Activated CD8-positive, alpha-beta memory T cell treated with anti-CD3 and anti-CD28 coated beads for 1 hour (primary cell): Measurements from ENCODE around the gene GYPE.
A peak's percentile ranks its signal among the peaks of the same experiment; 100 is the strongest.
"Not testable (repeated sequence)": the region's sequence is repeated elsewhere in the genome, so short reads cannot be mapped to it uniquely, and the experiment has no call there.

ENCODE experiments used
- DNase-seq, 2 donors: peaks; one replicate each; pipeline ENCODE4 v3.0.0-alpha.2; 2020; ENCODE audit warnings: low read depth in 1 of 2; ENCODE audit errors: extremely low read depth in 1 of 2

GYPE gene

DNA sequence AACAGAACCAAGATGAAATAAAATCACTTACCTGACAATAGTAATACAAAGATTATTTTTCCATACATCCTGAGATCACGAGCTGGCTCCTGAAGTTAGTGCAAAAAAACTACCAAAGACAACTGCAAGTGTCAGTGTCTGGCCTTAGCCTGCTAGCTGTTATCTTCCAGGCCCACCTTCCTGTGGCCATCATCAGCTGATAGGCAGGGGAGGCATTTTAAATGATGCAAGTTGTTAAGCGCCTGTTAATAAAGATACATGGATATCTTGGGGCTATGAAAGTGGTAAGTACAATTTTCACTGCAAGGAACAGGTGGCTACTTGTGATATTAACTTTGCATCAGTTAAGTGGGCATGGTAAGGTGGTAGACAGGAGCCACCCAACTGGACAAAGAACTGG, at the start of gene GYPE:
GYPE (minus strand) TSS at position 120 of the 400 bp plus-strand sequence; CDS start at position 68, 52 bp downstream.
- DNase-seq, result not testable (repeated sequence)

DNA sequence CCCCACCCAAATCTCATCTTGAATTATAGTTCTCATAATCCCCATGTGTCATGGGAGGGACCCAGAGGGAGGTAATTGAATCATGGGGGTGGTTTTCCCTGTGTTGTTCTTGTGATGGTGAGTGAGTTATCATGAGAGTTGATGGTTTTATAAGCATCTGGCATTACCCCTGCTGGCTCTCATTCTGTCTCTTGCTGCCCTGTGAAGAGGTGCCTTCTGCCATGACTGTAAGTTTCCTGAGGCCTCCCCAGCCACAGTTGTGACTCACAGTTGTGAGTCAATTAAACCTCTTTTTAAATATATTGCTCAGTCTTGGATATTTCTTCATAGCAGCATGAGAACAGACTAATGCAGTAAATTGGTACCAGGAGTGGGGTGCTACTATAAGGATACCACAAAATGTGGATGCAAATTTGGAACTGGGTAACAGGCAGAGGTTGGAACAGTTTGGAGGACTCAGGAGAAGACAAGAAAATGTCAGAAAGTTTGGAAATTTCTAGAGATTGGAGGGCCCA, 46.2 kb upstream of the GYPE start:
- not testable (repeated sequence) for DNase-seq

DNA sequence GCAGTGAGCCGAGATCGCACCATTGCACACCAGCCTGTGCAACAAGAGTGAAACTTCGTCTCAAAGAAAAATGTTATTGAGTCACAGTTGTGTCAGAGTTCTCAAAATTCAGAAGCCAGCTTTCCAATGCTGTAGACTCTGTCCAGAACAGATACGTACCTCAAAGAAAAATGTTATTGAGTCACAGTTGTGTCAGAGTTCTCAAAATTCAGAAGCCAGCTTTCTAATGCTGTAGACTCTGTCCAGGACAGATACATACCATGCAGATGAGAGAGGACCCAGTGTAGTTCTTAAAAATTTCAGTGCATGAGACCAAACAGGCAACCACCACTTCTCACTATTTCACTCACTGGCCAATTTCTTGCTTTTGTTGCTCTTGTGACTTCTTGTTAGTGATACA, 45.6 kb upstream of the GYPE start:
- not testable (repeated sequence) for DNase-seq

DNA sequence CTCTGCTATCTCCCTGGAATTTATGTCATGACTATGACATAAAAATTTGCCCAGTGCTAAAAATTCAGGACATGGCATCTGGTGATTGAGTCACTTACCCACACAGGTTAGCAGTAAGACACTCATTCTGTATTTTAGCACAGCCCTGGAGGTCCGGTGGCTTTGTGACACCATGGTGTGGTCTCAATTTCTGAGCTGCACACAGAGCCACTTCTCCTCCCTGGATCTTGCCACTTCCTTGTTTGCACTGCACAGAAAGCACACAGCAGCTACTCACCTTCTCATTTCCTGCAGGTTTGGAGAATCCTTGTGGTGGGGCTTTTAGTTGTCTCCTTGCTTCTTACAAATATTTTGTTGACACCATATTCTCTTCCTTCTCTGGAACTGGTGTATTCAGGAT, 44.8 kb upstream of the GYPE start:
- not testable (repeated sequence) for DNase-seq

DNA sequence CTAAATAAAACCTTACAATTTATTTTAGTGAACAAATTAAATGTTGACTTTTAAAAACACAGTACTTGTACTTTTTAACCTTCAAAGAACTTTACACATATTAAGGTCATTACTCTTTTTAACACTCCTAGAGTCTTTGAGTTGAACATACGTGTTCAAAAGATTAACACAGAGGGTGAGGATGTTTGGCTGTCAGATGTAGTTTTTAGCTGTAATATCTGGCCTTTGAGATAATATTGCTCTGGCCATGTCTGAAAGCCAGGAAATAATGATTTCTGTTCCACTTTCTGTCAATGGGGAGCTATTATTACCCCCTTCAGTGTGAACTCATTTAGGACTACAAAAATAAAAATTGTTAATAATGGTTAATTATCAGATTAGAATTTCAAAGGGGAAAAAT, 42.1 kb upstream of the GYPE start:
- DNase-seq, result not testable (repeated sequence)

DNA sequence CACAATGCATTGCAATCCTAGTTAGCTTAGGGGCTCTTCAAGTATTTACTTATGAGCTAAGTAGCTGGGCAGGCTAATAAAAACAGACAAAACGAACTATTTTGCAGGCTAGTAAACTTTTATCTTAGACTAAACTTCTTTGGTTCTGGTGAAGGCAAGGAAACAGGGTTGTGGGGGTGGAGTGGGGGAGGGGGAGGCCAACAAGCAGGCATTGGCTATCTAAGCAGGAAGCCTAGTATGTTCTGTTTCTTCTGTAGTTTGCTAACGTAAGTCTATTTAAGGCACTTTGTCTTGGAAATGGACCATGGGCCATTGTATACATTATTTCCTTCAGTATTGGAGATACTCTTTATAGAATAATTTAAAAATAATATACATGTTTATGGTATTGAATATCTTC, 35.3 kb upstream of the GYPE start:
- not testable (repeated sequence) for DNase-seq

DNA sequence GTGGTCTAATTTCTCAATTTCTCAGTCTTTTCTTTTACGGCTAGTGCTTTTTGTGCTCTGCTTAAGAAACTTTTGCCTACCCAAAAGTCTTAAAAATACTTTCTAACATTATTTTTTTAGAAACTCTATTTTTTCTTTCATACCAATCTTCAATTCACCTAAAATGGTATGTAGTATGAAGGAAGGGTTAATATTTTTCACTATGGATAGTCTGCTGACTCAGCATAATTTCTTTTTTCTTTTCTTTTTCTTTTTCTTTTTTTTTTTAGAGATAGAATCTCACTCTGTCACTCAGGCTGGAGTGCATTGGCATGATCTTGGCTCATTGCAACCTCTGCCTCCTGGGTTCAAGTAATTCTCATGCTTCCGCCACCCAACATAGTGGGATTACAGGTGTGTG, 34.2 kb upstream of the GYPE start:
- DNase-seq, result no peak

DNA sequence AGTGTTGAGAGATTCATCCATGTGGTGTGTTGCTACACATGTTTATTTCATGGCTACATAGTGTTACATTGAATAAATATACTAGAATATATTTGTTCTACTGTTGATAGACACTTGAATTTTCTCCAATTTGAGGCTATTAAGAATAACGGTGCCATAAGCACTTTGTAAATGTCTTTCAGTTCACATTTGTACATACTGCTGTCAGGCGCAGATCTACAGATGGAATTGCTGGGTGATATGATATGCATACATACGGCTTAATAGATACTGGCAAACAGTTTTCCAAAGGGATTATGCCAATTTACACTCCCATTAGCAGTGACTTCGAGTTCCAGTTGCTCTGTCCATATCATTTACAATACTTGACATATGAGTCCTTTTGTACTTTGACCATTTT, 33.5 kb upstream of the GYPE start:
- not testable (repeated sequence) for DNase-seq

DNA sequence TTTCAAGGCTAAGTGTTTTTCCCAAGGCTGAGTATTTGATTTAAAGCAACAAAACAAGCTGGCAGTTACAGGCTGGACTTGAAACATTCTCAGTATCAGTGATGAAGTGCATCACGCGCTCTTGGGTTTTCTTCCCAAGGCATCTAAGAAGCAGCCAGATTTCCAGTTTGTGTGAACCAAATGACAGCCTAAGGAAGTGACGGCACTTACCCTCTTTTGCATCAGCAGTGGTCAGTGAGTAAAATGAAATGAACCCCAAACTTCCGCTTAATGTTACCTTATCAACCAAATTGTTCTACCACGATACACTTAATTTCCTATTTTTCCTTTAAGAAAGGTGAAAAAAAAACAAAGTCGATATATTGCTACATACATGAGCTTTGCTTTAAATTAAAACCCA, 15.8 kb upstream of the GYPE start:
- no peak for DNase-seq

DNA sequence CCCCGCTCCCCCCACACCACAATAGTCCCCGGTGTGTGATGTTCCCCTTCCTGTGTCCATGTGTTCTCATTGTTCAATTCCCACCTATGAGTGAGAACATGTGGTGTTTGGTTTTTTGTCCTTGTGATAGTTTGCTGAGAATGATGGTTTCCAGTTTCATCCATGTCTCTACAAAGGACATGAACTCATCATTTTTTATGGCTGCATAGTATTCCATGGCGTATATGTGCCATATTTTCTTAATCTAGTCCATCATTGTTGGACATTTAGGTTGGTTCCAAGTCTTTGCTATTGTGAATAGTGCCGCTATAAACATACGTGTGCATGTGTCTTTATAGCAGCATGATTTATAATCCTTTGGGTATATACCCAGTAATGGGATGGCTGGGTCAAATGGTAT, 11.1 kb upstream of the GYPE start:
- DNase-seq, result not testable (repeated sequence)

DNA sequence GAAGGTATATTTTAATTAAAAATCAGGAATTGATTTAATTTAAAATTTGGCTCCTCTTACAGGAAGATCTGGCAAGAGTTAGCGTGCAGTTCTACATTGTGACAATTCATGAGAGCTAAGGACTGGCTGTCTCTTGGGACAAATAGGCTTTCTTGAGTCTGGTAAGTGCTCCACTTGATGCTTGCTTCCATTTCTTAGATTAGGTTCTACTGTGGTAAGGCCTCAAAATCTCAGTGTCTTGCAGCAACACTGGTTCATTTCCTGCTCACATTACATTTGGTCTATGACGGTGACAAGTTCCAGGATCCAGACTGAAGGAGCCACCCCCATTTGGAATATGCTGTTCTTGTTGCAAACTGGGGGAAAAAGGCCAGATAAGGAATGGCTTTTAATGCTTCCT, 7.1 kb upstream of the GYPE start:
- not testable (repeated sequence) for DNase-seq

DNA sequence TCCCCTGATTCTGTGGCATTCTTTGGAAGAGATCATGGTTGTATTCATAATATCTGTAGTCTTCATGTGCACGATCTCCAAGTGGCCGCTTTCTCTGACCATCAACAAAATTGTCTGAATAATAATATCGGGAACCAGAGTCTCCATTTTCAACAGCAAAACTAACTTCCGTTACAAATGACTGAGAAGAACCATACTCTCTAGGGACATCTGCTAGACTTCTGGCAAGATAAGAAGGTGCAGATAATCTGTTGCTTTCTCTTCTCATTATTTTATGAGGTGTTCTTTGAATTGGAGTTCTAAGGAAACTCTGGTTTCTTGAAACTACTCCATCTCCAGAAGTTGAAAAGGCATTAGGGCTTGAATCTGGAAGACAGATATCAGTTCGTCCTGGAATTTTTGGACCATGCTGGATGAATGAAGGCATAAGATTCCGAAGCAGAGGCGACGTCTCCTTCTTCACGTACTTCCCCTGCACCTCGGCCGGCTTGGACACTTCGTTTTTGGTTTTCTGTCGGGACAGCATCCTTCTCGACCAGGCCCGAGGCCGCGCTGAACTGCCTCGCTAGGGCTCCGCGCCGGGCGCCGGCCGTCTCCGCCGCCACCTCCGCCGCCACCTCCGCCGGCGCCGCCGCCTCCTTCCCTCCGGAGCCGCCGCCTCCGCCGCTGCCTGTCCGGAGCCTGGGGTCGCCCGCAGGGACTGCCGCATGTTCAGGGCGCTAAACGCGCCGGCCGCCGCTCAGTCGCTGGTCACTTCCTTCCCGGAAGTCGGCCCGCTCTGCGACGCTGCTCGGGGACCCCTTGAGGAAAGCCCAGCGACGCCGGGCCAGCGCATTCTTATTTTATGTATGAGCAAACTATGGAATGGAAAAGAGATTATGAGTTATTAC, 6.4 kb upstream of the GYPE start:
- peak in 1 of 2 donors; percentile 33 for DNase-seq

DNA sequence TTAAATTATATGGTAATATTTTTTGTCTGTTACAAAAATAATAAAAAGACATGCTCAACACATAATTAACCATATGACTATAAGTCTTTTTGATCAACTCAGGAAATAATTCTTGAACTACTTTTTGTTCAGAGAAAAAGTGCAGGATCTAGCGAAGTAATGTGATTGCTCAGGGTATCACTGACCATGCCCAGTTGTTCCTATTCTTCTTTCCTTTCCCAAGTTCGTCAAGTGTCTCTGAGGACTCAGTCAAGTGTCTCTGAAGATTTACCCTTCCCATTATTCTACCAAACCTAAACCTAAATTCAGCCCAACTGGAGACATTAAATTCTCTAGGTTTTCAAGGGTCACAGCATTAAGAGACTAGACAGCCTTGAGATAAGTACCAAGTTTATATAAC, 5.5 kb upstream of the GYPE start:
- DNase-seq, result not testable (repeated sequence)

DNA sequence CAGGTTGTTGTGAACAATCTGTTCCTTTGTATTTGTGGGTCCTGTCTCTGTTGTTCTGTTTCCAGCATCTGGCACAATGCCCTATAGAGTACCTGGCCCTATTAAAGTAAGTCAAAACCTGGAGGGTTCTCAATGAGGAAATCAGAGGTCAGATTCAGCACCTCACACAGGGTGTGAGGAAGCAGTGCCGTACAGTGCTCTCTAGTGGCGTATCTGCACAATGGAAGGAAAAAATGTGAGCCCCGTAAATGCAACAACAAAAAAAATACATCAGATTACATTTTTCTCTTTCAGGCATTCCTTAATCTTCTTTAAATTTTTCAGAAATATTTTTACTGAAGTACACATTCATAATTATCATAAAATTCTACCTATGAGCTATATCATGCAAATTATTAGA, 2.5 kb upstream of the GYPE start:
- DNase-seq, result not testable (repeated sequence)

DNA sequence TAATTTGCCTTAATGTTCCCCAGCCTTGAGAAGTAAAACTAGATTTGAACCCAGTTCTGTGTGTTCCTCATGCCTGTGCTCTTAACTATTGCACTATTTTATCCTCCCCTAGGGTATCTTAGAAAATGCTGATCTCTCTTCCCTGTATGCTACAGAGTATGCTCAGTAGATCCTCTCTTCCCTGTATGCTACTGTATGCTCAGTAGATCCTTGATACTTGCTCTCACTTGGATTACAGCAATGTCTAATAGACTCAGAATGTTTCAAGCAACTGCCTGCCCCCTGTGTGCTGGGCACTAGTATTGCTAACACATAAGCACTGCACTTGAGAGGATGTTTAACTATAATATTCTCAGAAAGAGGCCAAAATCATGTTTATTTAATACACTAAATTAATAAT, 928 bp downstream of the GYPE start:
- DNase-seq, result not testable (repeated sequence)

DNA sequence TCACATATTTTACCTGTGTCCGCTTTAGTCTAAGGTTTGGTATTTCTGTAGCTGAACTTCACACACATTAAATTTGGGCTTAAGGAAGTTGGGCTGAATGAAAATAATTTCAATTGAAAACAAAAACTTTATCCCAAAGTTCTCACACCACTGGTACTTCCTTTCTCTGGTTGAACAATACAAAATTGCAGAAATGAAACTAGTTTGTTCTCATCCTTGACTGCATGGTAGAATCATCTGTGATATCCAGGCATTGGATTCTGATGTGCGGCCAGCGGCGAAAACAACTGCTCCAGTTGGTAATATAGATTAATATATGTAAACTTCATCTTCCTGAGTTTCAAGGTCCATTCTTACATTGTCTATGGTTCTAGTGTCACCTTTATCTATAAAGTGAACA, 15.0 kb downstream of the GYPE start:
- not testable (repeated sequence) for DNase-seq

DNA sequence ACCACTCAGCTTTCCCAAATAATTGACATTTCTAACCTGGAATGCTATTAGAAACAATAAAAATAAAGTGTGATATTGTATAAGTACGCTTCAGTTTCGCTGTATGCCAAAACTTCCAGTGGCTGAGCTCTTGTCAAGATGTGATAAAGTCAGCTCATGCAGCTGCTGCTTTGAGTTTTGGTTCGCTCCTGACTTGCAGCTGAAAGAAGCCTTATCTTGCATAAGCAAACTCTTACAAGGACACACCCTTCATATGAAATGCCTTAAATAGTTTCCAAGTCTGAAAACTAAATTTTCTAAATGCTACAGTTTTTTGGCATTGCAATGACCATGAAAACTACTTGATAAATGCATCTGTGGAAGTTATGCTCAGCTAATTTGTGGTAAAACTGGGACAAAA, 17.2 kb downstream of the GYPE start:
- not testable (repeated sequence) for DNase-seq

DNA sequence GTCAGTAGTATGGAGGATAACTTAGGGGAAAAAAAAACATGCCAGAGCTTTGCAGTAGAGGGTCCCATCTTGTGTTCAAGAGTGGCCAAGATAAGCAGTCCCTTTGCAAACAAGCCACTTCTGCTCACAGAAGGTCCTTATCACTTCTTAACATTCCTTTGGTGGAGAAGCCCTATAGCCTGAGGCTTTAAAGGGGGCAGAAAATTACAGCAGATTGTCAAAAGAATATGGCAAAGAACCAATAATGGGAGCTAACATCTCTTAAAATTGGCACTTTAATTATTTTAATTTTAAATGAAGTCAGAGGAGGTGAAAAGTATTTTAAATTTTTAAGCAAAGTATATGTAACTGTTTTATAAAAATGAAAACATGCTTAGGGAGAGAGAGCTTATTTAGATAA, 20.4 kb downstream of the GYPE start:
- not testable (repeated sequence) for DNase-seq

DNA sequence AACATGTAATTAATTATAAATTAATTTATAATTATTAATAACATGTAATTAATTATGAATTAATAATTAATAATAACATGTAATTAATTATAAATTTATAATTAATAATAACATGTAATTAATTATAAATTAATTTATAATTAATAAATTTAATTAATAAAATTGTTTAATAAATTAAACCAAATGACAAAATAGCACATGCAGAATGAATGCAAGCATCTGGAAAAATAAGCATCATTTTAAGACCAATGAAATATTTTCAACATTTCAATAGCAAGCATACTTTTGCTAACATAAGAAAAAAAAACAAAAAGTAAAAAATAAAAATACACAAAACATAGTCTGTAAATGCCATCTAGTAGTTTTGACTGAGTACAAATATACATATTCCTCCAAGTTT, 21.8 kb downstream of the GYPE start:
- DNase-seq, result no peak

DNA sequence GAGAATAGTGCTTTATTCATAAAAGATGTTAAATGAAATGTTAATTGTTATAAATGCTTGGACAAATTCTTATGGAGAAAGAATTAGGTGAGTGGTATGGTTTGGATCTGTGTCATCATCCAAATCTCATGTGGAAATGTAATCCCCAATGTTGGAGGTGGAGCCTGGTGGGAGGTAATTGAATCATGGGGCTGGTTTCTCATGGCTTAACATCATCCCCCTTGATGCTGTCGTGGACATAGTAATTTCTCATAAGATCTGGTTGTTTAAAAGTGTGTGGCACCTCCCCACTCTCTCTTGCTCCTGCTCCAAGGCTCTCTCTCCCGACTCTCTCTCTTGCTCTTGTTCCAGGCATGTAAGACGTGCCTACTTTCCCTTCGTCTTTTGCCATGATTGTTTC, 22.5 kb downstream of the GYPE start:
- DNase-seq, result no peak

DNA sequence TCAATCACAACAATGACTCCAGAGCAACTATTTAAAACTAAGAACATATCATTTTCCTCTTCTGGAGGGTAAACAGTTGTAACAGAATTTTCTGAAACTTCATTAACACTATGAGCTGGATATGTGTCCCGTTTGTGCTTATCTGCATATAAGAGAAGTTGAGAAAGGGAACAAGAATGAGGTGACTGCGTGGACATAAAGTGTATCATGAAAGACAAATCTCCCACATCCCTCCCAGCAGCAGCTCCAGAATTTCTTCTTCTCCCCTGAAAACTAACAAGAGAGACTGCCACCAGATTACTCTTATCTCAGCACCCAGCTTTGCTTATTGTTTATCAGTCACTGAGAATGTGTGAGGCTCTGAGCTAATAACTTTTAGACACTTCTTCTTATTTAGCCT, 25.8 kb downstream of the GYPE start:
- not testable (repeated sequence) for DNase-seq

DNA sequence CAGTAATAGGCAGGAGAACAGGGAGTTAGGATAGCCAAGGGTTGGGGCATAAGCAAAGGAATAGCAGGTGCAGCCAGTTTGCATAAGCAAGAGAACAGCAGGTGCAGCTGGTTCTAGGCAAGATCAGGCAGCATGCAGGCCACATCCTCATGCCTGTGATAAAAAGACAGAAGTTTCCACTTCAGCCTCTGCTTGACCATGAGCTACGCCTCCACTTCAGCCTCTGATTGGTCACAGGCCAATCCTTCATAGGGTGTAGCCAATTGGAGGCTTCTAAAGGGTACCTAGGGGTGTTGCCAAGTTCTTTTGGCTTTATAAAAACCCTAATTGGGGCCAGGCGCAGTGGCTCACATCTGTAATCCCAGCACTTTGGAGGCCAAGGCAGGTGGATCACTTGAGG, 30.0 kb downstream of the GYPE start:
- DNase-seq, result not testable (repeated sequence)
